ENCODE results near the gene FKBP5.

The FKBP5 gene

DNA sequence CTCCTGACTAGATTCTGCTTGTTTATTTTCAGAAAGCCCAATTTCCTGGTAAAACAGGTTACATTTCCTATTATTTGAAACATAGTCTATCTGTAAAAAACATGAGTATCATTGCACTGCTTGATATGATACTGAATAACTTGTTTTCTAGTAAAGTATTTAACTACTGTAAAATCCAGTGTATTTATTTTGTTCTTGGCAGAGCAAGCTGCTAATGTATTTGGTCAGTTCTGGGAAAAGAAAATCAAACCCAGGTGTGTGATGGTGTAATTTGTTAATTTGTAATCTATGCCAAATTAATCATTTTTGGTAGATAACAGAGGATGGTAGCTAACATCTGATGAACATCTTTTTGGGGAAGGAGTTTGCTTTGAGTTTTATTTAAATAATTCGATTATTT, 50.8 kb downstream of the FKBP5 start:
- no peak overlapping the region for H3K27ac ChIP-seq (replicated peaks)
- TF ChIP-seq, protein P1, sequence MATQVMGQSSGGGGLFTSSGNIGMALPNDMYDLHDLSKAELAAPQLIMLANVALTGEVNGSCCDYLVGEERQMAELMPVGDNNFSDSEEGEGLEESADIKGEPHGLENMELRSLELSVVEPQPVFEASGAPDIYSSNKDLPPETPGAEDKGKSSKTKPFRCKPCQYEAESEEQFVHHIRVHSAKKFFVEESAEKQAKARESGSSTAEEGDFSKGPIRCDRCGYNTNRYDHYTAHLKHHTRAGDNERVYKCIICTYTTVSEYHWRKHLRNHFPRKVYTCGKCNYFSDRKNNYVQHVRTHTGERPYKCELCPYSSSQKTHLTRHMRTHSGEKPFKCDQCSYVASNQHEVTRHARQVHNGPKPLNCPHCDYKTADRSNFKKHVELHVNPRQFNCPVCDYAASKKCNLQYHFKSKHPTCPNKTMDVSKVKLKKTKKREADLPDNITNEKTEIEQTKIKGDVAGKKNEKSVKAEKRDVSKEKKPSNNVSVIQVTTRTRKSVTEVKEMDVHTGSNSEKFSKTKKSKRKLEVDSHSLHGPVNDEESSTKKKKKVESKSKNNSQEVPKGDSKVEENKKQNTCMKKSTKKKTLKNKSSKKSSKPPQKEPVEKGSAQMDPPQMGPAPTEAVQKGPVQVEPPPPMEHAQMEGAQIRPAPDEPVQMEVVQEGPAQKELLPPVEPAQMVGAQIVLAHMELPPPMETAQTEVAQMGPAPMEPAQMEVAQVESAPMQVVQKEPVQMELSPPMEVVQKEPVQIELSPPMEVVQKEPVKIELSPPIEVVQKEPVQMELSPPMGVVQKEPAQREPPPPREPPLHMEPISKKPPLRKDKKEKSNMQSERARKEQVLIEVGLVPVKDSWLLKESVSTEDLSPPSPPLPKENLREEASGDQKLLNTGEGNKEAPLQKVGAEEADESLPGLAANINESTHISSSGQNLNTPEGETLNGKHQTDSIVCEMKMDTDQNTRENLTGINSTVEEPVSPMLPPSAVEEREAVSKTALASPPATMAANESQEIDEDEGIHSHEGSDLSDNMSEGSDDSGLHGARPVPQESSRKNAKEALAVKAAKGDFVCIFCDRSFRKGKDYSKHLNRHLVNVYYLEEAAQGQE (IDR thresholded peaks at IDR 0.05; ENCODE audit: insufficient replicate concordance, low read depth): no peak
- TF ChIP-seq GABPA (IDR thresholded peaks at IDR 0.05; ENCODE audit: low read depth): no peak
- no peak for TF ChIP-seq POLR2AphosphoS5 (IDR thresholded peaks at IDR 0.05; ENCODE audit: low read depth)
- TF ChIP-seq SPI1 (IDR thresholded peaks at IDR 0.05; ENCODE audit: borderline replicate concordance, low read depth): no peak
- TF ChIP-seq, protein P2, sequence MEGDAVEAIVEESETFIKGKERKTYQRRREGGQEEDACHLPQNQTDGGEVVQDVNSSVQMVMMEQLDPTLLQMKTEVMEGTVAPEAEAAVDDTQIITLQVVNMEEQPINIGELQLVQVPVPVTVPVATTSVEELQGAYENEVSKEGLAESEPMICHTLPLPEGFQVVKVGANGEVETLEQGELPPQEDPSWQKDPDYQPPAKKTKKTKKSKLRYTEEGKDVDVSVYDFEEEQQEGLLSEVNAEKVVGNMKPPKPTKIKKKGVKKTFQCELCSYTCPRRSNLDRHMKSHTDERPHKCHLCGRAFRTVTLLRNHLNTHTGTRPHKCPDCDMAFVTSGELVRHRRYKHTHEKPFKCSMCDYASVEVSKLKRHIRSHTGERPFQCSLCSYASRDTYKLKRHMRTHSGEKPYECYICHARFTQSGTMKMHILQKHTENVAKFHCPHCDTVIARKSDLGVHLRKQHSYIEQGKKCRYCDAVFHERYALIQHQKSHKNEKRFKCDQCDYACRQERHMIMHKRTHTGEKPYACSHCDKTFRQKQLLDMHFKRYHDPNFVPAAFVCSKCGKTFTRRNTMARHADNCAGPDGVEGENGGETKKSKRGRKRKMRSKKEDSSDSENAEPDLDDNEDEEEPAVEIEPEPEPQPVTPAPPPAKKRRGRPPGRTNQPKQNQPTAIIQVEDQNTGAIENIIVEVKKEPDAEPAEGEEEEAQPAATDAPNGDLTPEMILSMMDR (IDR thresholded peaks at IDR 0.05; ENCODE audit: insufficient read depth, low read length): no peak
- no peak for DNase-seq (ENCODE audit: low read depth in 1 of 2, low spot score in 1 of 2)
- no peaks in the 10 kb centered on the region for H3K27me3 ChIP-seq (ENCODE audit: insufficient read depth, poor library complexity, severe bottlenecking)
- no peak overlapping the region for H3K4me3 ChIP-seq (replicated peaks; ENCODE audit: insufficient read depth, low read length)

DNA sequence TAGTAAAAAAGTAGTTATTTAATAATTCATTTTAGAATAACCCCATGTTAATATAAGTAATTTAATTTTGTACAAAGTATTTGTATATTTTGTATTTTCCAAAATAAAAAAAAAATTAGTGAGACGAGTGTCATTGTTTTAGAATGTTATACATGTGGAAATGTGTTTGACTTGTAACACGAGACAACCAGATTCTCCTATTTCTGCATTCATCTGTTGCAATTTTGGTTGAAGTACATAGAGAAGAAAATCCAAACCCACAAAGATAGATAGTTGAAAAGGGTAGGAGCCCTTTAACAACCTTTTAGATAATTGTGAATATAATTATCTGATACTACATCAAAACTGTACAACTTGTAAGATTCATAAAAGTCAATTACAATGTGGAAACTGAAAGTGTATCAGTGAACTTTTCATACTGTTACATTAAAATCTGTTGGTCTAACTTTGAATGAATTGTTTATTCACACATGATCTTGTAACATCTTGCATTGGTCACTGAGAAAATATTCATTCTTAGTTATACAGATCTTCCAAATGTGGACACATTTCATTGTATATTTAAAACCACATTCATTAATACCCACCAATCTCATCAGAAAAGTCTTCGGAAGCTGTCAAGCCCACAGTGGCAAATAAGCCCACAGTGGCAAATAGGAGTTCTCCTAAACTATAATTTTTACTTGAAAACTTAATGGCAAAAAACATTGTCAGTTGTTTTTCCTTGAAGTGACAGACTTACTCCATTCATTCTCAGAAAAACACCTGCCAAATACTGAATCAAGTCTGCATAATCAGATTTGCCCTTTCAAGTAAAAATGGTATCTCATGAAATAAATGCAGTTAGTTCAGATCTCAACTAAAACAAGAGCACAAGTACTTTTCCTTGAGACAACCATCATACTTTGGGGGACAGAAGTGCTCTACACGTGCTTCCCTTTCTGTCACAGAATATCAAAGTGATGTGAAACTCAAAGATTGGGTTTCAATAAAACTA, 52.8 kb downstream of the FKBP5 start:
- no peak for DNase-seq (ENCODE audit: low read depth in 1 of 2, low spot score in 1 of 2)

DNA sequence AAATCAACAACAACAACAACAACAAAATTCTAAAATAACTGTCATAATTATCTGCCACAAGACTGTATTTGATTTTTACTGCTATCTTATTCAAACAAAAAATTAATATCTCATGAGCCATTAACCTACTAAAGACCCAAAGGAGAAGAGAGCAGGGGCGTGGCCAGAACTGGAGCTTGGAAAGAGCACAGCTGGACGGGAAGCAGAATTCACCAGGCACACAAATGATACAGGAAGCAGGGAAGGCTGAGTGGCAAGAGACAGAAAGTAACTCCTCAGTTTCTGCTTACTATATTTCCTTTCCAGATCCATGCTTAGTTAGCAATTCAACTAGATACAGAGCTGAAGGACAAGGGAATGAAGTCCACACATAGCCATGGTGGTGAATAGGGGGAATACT, 54.4 kb downstream of the FKBP5 start:
- Histone ChIP-seq H3K4me3 (replicated peaks; ENCODE audit: insufficient read depth, low read length) (no peak overlapping the region), H3K27me3 (ENCODE audit: insufficient read depth, poor library complexity, severe bottlenecking) (no peaks in the 10 kb centered on the region), H3K27ac (replicated peaks) (no peak overlapping the region)
- DNase-seq (ENCODE audit: low read depth in 1 of 2, low spot score in 1 of 2): no peak
- TF ChIP-seq POLR2AphosphoS5 (IDR thresholded peaks at IDR 0.05; ENCODE audit: low read depth) (no peak), SPI1 (IDR thresholded peaks at IDR 0.05; ENCODE audit: borderline replicate concordance, low read depth) (no peak), GABPA (IDR thresholded peaks at IDR 0.05; ENCODE audit: low read depth) (no peak)
- TF ChIP-seq, protein P2 (IDR thresholded peaks at IDR 0.05; ENCODE audit: insufficient read depth, low read length): no peak
- TF ChIP-seq, protein P1 (IDR thresholded peaks at IDR 0.05; ENCODE audit: insufficient replicate concordance, low read depth): no peak

More for the DNA sequence above, 52.8 kb downstream of the FKBP5 start:
- Histone ChIP-seq H3K27me3 (ENCODE audit: insufficient read depth, poor library complexity, severe bottlenecking) (no peaks in the 10 kb centered on the region), H3K27ac (replicated peaks) (no peak overlapping the region), H3K4me3 (replicated peaks; ENCODE audit: insufficient read depth, low read length) (no peak overlapping the region)
- no peak for TF ChIP-seq GABPA (IDR thresholded peaks at IDR 0.05; ENCODE audit: low read depth)
- TF ChIP-seq SPI1 (IDR thresholded peaks at IDR 0.05; ENCODE audit: borderline replicate concordance, low read depth): no peak
- TF ChIP-seq, protein P1 (IDR thresholded peaks at IDR 0.05; ENCODE audit: insufficient replicate concordance, low read depth): no peak
- no peak for TF ChIP-seq POLR2AphosphoS5 (IDR thresholded peaks at IDR 0.05; ENCODE audit: low read depth)
- TF ChIP-seq, protein P2 (IDR thresholded peaks at IDR 0.05; ENCODE audit: insufficient read depth, low read length): no peak
